Measurements from ENCODE around the gene ZNF892. TPM values are rescaled to one million over a fixed set of nuclear protein-coding genes. Genes with fewer than 3 reads are reported as not detected.

ZNF892 gene
- total and polyA plus RNA-seq, 2 of the 13 experiments (the other 11 are each of a cell fraction or from before 2014, with no cell fraction given), result not detected

DNA sequence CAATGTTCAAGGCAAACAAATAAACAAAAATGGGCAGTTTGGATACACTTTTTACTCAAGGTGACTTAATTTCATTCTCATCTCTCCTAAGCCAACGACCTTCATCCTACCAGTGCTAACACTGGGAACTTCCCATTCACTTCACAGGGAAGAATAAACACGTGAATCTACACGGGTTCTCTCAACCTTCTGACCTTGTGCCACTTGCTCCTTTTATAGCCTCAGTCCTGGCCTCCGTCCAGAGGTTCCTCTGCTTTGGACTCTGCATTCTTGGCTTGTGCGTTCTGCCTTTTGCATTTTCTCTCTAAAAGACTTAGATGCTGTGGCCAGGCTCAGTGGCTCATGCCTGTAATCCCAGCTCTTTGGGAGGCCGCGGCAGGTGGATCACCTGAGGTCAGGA, 27.9 kb upstream of the ZNF892 start:
- H3K4me3 ChIP-seq (replicated peaks in 1 of 3; ENCODE audit: insufficient read depth in 1 of 3, low read depth in 2 of 3, low read length in 3 of 3), result no peak overlapping the region
- H3K27ac ChIP-seq (ENCODE audit: extremely low read length, insufficient read depth, low read length), result no peak overlapping the region
- 87% methylated on average over 7 of the region's 7 CpGs for WGBS (ENCODE audit: low lambda C conversion rate)
- DNase-seq (ENCODE audit: low spot score), result no peak
- ATAC-seq, result no peak
- CTCF ChIA-PET (ENCODE audit: low intra/inter-chr PET ratio, low total read pairs), result no interaction called here
- FAIRE-seq, result no peak
- peaks cover 21 to 58% of the 10 kb centered on the region in 2 experiments; a peak in 4 of 5 replicates for H3K36me3 ChIP-seq (replicated peaks in 1 of 2; ENCODE audit: control insufficient read depth in 1 of 2, insufficient read depth in 2 of 2, low read length in 2 of 2)
- no peak overlapping the region for H3K4me2 ChIP-seq (ENCODE audit: low read depth, low read length)
- no peaks in the 10 kb centered on the region for H4K20me1 ChIP-seq (ENCODE audit: insufficient read depth, low read length)
- H3K9ac ChIP-seq (ENCODE audit: insufficient read depth, low read depth, low read length), result no peak overlapping the region
- no peak overlapping the region for H2AFZ ChIP-seq (ENCODE audit: low read length)
- in situ Hi-C loops (cut with HindIII; ENCODE audit: extremely low pct_ligation_motif_present, low pct_unique_long_range_greater_than_20kb) (no loop called here), intact Hi-C loops (cut with micrococcal nuclease; ENCODE audit: unreplicated experiment) (no loop called here)
- no peak for TF ChIP-seq ARHGAP35 (CRISPR knock-in tag; IDR thresholded peaks at IDR 0.05; ENCODE audit: borderline replicate concordance)
- no peak for TF ChIP-seq ATF2 (CRISPR knock-in tag; IDR thresholded peaks at IDR 0.05)
- TF ChIP-seq, protein P1, sequence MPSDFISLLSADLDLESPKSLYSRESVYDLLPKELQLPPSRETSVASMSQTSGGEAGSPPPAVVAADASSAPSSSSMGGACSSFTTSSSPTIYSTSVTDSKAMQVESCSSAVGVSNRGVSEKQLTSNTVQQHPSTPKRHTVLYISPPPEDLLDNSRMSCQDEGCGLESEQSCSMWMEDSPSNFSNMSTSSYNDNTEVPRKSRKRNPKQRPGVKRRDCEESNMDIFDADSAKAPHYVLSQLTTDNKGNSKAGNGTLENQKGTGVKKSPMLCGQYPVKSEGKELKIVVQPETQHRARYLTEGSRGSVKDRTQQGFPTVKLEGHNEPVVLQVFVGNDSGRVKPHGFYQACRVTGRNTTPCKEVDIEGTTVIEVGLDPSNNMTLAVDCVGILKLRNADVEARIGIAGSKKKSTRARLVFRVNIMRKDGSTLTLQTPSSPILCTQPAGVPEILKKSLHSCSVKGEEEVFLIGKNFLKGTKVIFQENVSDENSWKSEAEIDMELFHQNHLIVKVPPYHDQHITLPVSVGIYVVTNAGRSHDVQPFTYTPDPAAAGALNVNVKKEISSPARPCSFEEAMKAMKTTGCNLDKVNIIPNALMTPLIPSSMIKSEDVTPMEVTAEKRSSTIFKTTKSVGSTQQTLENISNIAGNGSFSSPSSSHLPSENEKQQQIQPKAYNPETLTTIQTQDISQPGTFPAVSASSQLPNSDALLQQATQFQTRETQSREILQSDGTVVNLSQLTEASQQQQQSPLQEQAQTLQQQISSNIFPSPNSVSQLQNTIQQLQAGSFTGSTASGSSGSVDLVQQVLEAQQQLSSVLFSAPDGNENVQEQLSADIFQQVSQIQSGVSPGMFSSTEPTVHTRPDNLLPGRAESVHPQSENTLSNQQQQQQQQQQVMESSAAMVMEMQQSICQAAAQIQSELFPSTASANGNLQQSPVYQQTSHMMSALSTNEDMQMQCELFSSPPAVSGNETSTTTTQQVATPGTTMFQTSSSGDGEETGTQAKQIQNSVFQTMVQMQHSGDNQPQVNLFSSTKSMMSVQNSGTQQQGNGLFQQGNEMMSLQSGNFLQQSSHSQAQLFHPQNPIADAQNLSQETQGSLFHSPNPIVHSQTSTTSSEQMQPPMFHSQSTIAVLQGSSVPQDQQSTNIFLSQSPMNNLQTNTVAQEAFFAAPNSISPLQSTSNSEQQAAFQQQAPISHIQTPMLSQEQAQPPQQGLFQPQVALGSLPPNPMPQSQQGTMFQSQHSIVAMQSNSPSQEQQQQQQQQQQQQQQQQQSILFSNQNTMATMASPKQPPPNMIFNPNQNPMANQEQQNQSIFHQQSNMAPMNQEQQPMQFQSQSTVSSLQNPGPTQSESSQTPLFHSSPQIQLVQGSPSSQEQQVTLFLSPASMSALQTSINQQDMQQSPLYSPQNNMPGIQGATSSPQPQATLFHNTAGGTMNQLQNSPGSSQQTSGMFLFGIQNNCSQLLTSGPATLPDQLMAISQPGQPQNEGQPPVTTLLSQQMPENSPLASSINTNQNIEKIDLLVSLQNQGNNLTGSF (CRISPR knock-in tag; IDR thresholded peaks at IDR 0.05), result no peak
- TF ChIP-seq, protein P2, sequence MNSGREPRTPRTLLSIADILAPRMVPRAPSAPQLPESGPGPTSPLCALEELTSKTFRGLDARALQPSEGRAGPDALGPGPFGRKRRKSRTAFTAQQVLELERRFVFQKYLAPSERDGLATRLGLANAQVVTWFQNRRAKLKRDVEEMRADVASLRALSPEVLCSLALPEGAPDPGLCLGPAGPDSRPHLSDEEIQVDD (CRISPR knock-in tag; IDR thresholded peaks at IDR 0.05; ENCODE audit: borderline replicate concordance), result no peak
- TF ChIP-seq ZNF256 (CRISPR knock-in tag; conservative IDR thresholded peaks at IDR 0.05), result no peak
- TF ChIP-seq ARNTL (CRISPR knock-in tag; IDR thresholded peaks at IDR 0.05), result no peak
- no peak for TF ChIP-seq HMGA1 (CRISPR knock-in tag; conservative IDR thresholded peaks at IDR 0.05)
- TF ChIP-seq ATF6 (CRISPR knock-in tag; conservative IDR thresholded peaks at IDR 0.05), result no peak
- TF ChIP-seq ZFP36L1 (CRISPR knock-in tag; IDR thresholded peaks at IDR 0.05), result no peak
- TF ChIP-seq ZNF441 (CRISPR knock-in tag; IDR thresholded peaks at IDR 0.05; ENCODE audit: borderline replicate concordance), result no peak
- no peak for TF ChIP-seq ZNF232 (CRISPR knock-in tag; IDR thresholded peaks at IDR 0.05; ENCODE audit: borderline replicate concordance)
- TF ChIP-seq SP2 (CRISPR knock-in tag; IDR thresholded peaks at IDR 0.05), result no peak
- no peak for TF ChIP-seq ZNF484 (CRISPR knock-in tag; IDR thresholded peaks at IDR 0.05; ENCODE audit: borderline replicate concordance, low read depth)
- TF ChIP-seq NPAS2 (CRISPR knock-in tag; IDR thresholded peaks at IDR 0.05; ENCODE audit: borderline replicate concordance), result no peak
- TF ChIP-seq SP5 (CRISPR knock-in tag; IDR thresholded peaks at IDR 0.05; ENCODE audit: borderline replicate concordance, low read depth), result no peak
- TF ChIP-seq KDM1A (CRISPR knock-in tag; IDR thresholded peaks at IDR 0.05), result no peak
- TF ChIP-seq ZNF790 (CRISPR knock-in tag; IDR thresholded peaks at IDR 0.05; ENCODE audit: borderline replicate concordance), result no peak
- no peak for TF ChIP-seq TOE1 (CRISPR knock-in tag; IDR thresholded peaks at IDR 0.05)
- BruUV-seq (replicated peaks), result no TSS peak
- H3K4me1 ChIP-seq (ENCODE audit: insufficient read depth, low read length), result no peaks in the 10 kb centered on the region
- H3K27me3 ChIP-seq (ENCODE audit: control insufficient read depth in 1 of 2, insufficient read depth in 2 of 2, low read length in 2 of 2), result no peaks in the 10 kb centered on the region
- H3K79me2 ChIP-seq (ENCODE audit: insufficient read depth, low read length), result peaks cover 10% of the 10 kb centered on the region
- no peaks in the 10 kb centered on the region for H3K9me3 ChIP-seq (ENCODE audit: low read length)
- POLR2A ChIA-PET, result no interaction called here
